Gastroesophageal sphincter (tissue), 3 donors: Measurements from ENCODE around the gene CCDC121.

Experiments used
- CTCF ChIP-seq, 4 experiments: fragments of 200-600 bp in 2 of 4; fragments of 450-650 bp in 2 of 4; sonication (generic) in 1 of 4; IDR thresholded peaks; one replicate each; pipeline ENCODE4 v1.5.1; 2017 to 2019; ENCODE audit warnings: antibody characterized with exemption in 4 of 4, mild to moderate bottlenecking in 2 of 4, moderate library complexity in 2 of 4
- EP300 ChIP-seq: sonication (generic); formaldehyde crosslinking; IDR thresholded peaks from one replicate; pipeline ENCODE4 v1.6.1; 2017; ENCODE audit warnings: antibody characterized with exemption, mild to moderate bottlenecking

- TF ChIP-seq CTCF (IDR thresholded peaks at IDR 0.05) (no peak), EP300 (no peak)
These were observed 35.4 kb upstream of the CCDC121 start for GRCh38 chr2:27664154-27664574.
